IPS DF 6.9 (cell line): ENCODE measurements around the gene STARD9.

ENCODE experiments used
- DNase-seq: peaks from one replicate; pipeline ENCODE4 v3.0.0-alpha.2; 2013; ENCODE audit warnings: low read depth, low spot score
- H3K27ac ChIP-seq: one replicate; pipeline ENCODE4 v1.5.1; 2013; ENCODE audit warnings: low read length, control low read depth
- H3K27me3 ChIP-seq: 2 replicates; pipeline ENCODE4 v1.6.1; 2013; ENCODE audit warnings: mild to moderate bottlenecking, low read length; ENCODE audit not compliant: control insufficient read depth, insufficient read depth
- H3K36me3 ChIP-seq: 2 replicates; pipeline ENCODE4 v1.6.1; 2013; ENCODE audit warnings: low read length; ENCODE audit not compliant: control insufficient read depth, insufficient read depth
- H3K4me1 ChIP-seq: 2 replicates; pipeline ENCODE4 v1.6.1; 2013; ENCODE audit warnings: low read length; ENCODE audit not compliant: control insufficient read depth, insufficient read depth
- H3K4me3 ChIP-seq: 2 replicates; pipeline ENCODE4 v1.5.1; 2013; ENCODE audit warnings: mild to moderate bottlenecking, low read length
- H3K9me3 ChIP-seq: 2 replicates; pipeline ENCODE4 v1.6.1; 2013; ENCODE audit warnings: low read length, inconsistent platforms; ENCODE audit not compliant: control insufficient read depth, insufficient read depth
- WGBS: extraction: QIAGEN DNeasy Blood & Tissue Kit; methylation state at CpG from one replicate; pipeline ENCODE4 v1.1.7; 2013; ENCODE audit warnings: mixed read lengths, missing lambda C conversion rate; ENCODE audit not compliant: insufficient read length, insufficient coverage; 5-methylcytosine and 5-hydroxymethylcytosine counted together

STARD9 gene

GRCh38 chr15:42693496-42693895, 118.1 kb downstream of the STARD9 start:
- no CpG with 5 or more reads among the region's 6 CpGs for WGBS
- Histone ChIP-seq H3K36me3 (no peaks in the 10 kb centered on the region), H3K4me1 (no peaks in the 10 kb centered on the region), H3K27me3 (no peaks in the 10 kb centered on the region), H3K4me3 (no peak overlapping the region), H3K9me3 (no peaks in the 10 kb centered on the region), H3K27ac (no peak overlapping the region)
- DNase-seq = no peak

GRCh38 chr15:42693942-42694341, 118.5 kb downstream of the STARD9 start:
- Histone ChIP-seq H3K9me3 (no peaks in the 10 kb centered on the region), H3K27ac (no peak overlapping the region), H3K4me3 (no peak overlapping the region), H3K4me1 (no peaks in the 10 kb centered on the region), H3K36me3 (no peaks in the 10 kb centered on the region), H3K27me3 (no peaks in the 10 kb centered on the region)
- DNase-seq = no peak
- no CpG with 5 or more reads among the region's 6 CpGs for WGBS

- Histone ChIP-seq H3K36me3 (no peaks in the 10 kb centered on the region), H3K27ac (no peak overlapping the region), H3K4me3 (no peak overlapping the region), H3K9me3 (no peaks in the 10 kb centered on the region), H3K27me3 (no peaks in the 10 kb centered on the region), H3K4me1 (no peaks in the 10 kb centered on the region)
- no CpG with 5 or more reads among the region's 10 CpGs for WGBS
- DNase-seq = no peak
These were observed 119.0 kb downstream of the STARD9 start for GRCh38 chr15:42694398-42694797.

GRCh38 chr15:42695527-42696071, 120.2 kb downstream of the STARD9 start:
- WGBS = no CpG with 5 or more reads among the region's 6 CpGs

GRCh38 chr15:42696626-42697025, 121.2 kb downstream of the STARD9 start:
- Histone ChIP-seq H3K4me1 (no peaks in the 10 kb centered on the region), H3K27me3 (no peaks in the 10 kb centered on the region), H3K9me3 (no peaks in the 10 kb centered on the region), H3K4me3 (no peak overlapping the region), H3K27ac (no peak overlapping the region), H3K36me3 (no peaks in the 10 kb centered on the region)
- no peak for DNase-seq
- WGBS = no CpG with 5 or more reads among the region's 5 CpGs

More at GRCh38 chr15:42695527-42696071, 120.2 kb downstream of the STARD9 start:
- DNase-seq = no peak
- Histone ChIP-seq H3K27me3 (no peaks in the 10 kb centered on the region), H3K27ac (no peak overlapping the region), H3K36me3 (no peaks in the 10 kb centered on the region), H3K4me3 (no peak overlapping the region), H3K4me1 (no peaks in the 10 kb centered on the region), H3K9me3 (no peaks in the 10 kb centered on the region)

- peak; percentile 79 for DNase-seq
- H3K27ac ChIP-seq = no peak overlapping the region
- no CpG with 5 or more reads among the region's 4 CpGs for WGBS
- H3K4me3 ChIP-seq = no peak overlapping the region
- no peaks in the 10 kb centered on the region for H3K9me3 ChIP-seq
- no peaks in the 10 kb centered on the region for H3K4me1 ChIP-seq
- no peaks in the 10 kb centered on the region for H3K27me3 ChIP-seq
- H3K36me3 ChIP-seq = no peaks in the 10 kb centered on the region
These were observed 129.1 kb downstream of the STARD9 start for GRCh38 chr15:42704492-42704926.

GRCh38 chr15:42705336-42705735, 129.9 kb downstream of the STARD9 start:
- no peaks in the 10 kb centered on the region for H3K27me3 ChIP-seq
- H3K36me3 ChIP-seq = no peaks in the 10 kb centered on the region
- H3K27ac ChIP-seq = no peak overlapping the region
- no peaks in the 10 kb centered on the region for H3K4me1 ChIP-seq
- no peak overlapping the region for H3K4me3 ChIP-seq
- no CpG with 5 or more reads among the region's 5 CpGs for WGBS
- no peaks in the 10 kb centered on the region for H3K9me3 ChIP-seq
- DNase-seq = no peak

- Histone ChIP-seq H3K4me3 (no peak overlapping the region), H3K27me3 (no peaks in the 10 kb centered on the region), H3K4me1 (no peaks in the 10 kb centered on the region), H3K36me3 (no peaks in the 10 kb centered on the region), H3K9me3 (no peaks in the 10 kb centered on the region), H3K27ac (no peak overlapping the region)
- WGBS = no CpG with 5 or more reads among the region's 2 CpGs
- no peak for DNase-seq
These were observed 131.7 kb downstream of the STARD9 start for GRCh38 chr15:42707068-42707467.

- Histone ChIP-seq H3K36me3 (no peaks in the 10 kb centered on the region), H3K9me3 (no peaks in the 10 kb centered on the region), H3K4me3 (no peak overlapping the region), H3K27me3 (no peaks in the 10 kb centered on the region), H3K27ac (no peak overlapping the region), H3K4me1 (no peaks in the 10 kb centered on the region)
- no CpG with 5 or more reads among the region's 3 CpGs for WGBS
- DNase-seq = no peak
These were observed 132.6 kb downstream of the STARD9 start for GRCh38 chr15:42707873-42708544.

GRCh38 chr15:42710662-42711061, 135.3 kb downstream of the STARD9 start:
- no CpG with 5 or more reads among the region's 2 CpGs for WGBS

GRCh38 chr15:42711746-42712145, 136.3 kb downstream of the STARD9 start:
- H3K9me3 ChIP-seq = no peaks in the 10 kb centered on the region
- DNase-seq = no peak
- no peak overlapping the region for H3K27ac ChIP-seq
- WGBS = no CpG with 5 or more reads among the region's 3 CpGs
- no peak overlapping the region for H3K4me3 ChIP-seq
- no peaks in the 10 kb centered on the region for H3K36me3 ChIP-seq
- H3K27me3 ChIP-seq = no peaks in the 10 kb centered on the region
- no peaks in the 10 kb centered on the region for H3K4me1 ChIP-seq

More at GRCh38 chr15:42710662-42711061, 135.3 kb downstream of the STARD9 start:
- Histone ChIP-seq H3K9me3 (no peaks in the 10 kb centered on the region), H3K36me3 (no peaks in the 10 kb centered on the region), H3K4me1 (no peaks in the 10 kb centered on the region), H3K27me3 (no peaks in the 10 kb centered on the region), H3K27ac (no peak overlapping the region), H3K4me3 (no peak overlapping the region)
- DNase-seq = no peak
